ENCODE data around the gene ARL6IP1.
A peak's percentile ranks its signal among the peaks of the same experiment; 100 is the strongest.

Gene ARL6IP1

DNA sequence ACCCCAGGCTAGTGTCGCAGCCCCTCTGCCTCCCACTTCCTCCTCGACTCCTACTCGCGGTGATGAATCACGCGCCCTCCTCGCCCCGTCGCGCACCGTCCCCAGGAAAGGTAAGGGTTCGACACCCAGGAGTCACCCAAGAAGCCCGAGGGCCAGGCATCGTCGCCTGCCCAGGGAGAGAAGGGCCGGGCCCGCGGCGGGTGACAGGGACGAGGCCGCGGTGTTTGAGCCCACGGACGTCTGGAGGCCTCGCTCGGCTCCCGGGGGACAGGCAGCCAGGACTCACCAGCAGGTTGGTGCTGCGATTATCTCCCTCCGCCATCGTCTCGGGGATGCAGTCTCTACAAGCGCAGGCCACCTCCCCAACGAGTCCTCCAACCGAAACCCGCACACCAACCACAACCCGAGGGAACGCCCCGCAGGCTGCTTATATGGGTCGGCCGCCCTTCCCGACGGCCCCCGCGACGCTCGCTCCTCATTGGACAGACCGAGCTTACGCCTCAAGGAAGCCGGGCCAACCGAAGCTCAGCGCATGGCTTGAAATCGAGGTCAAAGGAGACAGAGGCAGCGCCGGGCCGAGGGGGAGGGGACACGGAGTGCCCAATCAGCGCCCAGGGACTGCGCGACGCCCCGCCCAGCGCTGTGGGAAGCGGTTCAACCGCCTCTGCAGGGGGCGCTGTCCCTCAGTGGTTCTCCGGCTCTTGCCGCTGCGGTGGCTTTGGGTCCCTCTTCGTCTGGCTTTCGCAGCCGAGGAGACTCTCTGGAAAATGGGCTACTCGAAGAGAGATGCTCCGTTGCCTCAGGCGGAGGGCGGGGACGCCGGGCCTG is at the start of gene ARL6IP1:
ARL6IP1 (minus strand) TSS at position 405 of the 828 bp plus-strand sequence; CDS start at position 322, 83 bp downstream.
- peak; percentile 100 for DNase-seq

DNA sequence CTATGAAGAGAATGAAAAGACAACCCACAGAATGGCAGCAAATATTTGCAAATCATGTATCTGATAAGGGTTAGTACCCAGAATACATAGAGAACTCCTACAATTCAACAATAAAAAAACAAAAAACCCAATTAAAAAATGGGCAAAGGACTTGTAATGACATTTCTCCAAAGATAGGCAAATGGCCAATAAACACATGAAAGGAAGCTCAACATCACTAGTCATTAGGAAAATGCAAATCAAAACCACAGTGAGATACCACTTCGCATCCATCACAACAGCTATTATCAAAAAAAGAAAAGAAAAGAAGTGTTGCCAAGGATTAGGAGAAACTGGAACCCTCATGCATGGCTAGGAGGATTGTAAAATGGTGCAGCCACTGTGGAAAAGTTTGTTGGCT is 45.1 kb upstream of the ARL6IP1 start:
- no peak for DNase-seq

DNA sequence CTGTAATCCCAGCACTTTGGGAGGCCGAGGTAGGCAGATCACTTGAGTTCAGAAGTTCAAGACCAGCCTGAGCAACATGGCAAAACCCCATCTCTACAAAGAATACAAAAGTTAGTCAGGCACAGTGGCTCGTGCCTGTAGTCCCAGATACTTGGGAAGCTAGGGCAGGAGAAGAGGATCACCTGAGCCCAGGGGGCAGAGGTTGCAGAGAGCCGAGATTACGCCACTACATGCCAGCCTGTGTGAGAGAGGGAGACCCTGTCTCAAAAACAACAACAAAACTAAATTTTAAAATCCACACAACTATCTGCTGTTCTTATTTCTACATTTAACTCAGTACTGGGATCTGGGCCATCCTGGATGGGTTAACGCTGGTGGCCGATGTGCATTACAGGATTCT is 41.2 kb upstream of the ARL6IP1 start:
- DNase-seq: no peak

DNA sequence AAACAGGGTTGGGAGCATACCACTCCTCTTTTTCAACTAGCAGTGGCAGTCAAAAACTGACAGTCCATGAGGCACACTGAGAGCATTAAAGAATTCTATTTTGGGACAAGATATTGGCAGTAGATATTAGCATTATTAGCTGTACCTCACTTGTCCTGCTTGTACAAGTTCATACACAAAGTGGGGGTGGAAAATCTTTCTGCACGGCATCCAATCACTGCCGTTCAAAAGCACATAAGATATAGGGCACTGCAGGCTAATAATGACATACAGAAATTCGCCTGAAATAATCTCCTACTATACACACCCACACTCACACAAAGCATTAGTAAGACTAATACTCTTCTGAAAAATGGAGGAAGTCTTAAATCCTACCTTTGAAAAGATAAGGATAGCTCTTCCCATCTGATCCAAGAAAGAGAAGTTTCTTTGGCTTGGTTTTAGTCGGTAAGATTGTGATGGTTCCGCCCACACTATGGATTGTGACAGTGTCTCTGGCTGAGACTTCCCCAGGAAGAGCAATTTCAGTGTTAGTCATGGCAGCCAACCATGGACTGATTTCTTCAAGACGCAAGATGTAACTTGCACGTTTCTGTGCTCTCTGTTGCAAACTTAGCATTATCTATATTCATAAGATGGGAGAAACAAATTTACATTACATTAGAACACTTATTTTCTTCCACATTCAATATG is 40.6 kb upstream of the ARL6IP1 start:
- DNase-seq: no peak

DNA sequence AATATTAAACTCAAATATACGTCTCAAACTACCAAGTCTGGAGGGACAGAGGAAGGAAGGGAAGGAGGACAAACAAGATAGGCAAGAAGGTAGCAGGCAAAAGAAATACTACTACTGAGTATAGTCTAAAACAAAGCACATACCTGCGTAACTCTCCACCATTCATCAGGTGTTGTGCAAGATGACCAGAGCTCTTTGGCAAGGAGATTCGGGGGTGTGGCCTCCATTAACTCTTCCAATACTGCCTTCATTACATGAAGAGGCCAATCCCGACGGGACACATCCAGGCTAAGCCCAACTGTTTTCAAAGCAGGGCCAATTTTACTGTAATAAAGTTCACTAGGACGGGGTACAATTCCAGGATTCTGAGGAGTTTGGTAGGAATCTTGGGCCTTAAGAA is 38.2 kb upstream of the ARL6IP1 start:
- DNase-seq: no peak

DNA sequence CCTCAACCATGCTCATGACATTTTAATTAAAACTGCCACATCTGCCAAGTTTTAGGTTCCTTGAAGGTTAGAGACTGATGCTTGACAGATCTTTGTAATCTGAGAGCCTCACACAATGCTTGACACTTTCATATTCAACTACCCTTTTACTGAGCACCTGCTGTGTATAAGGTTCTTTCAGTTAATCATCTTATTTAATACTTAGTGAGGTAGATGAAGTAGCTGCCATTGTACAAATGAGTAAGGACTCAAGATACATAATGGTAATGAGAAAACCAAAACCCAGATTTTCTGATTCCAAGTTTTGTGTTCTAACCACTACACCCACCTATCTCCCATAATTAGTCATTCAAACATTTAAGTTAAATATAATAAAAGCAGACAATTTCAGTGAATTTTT is 35.4 kb upstream of the ARL6IP1 start:
- DNase-seq: no peak

DNA sequence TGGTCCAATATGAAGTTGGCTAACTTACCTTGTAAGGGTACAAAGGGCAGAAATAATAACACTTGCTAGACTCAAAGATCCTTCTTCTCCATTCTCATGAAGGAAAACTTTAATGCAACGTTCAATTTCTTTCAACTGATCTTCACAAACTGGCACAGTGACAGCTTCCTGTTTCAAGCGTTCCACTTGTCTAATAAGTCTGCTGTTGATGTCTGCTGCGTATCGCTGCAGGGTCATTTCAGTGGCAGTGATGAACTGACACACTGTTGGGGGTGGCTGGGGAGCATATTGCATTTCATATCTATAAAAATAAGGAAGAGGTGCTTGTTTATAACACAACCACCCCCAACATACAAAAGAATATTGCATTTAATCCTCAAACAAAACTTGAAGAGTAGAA is 33.5 kb upstream of the ARL6IP1 start:
- DNase-seq: no peak

DNA sequence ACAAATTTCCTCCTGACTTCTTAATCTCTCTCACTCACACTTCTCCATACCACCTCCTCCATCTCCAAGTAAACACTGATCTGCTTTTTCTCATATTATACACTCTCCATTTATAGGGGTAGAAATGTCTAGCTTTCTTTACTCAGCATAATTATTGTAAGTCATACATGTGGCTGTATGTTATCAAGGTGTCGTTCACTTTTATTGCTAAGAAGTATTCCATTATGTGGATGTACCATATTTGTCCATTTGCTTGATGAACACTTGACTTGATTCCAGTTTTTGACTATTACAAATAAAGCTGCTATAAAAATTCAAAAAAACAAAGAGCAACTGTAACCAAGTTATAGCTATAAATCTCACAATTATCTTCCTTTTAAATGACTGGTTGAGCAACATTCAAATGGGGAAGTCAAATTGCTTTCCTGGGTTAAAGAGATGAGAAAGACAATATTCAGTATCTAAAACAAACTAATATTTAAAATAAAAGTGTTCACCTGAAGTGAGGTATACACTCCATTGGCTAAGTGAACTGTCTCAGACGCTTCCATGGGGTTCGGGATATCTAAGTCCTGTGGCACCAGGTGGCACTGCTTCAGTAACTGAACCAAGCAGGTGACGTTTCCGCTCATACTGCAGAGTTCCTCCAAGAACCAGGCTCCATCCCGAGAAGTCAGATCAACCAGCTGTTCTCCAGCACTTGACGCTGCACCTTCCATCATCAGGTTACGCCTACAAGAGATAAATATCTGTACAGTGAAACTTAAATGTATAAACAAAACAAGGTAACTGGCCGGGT is 32.6 kb upstream of the ARL6IP1 start:
- no peak for DNase-seq

DNA sequence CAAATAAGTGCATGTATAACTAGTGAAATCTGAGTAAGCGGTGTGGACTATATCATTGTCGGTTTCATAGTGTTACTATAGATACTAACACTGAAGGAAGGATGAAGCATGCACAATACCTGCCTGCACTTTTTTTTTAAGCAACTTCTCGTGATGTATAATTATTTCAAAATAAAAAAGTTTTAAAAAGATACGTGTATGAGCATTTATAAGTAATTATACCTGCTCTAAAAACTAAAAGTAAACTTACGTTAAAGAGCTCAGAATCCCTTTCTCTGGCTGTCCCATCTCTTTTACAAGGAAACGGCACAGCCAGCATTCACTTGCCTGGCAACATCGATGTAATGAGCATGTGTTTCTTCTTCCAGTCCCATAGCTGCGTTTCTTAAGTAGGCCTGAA is 31.3 kb upstream of the ARL6IP1 start:
- no peak for DNase-seq

DNA sequence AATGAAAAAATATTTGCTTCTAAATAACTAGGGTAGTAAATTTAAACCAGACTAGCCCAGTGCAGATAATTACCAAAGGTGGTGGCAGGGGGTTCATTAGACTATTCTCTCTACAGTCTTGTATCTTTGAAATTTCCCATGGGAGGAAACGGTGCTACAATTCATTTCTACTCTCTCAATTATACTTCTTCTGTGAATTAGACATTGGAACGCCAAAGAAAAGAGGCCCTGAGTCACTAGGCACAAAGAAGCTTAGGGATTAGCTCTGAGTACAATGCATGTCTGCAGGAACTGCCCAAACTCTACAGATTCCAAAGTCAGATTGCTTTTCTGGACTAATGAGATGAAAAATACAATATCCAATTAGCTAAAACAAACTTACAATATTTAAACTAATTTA is 30.7 kb upstream of the ARL6IP1 start:
- DNase-seq: no peak

DNA sequence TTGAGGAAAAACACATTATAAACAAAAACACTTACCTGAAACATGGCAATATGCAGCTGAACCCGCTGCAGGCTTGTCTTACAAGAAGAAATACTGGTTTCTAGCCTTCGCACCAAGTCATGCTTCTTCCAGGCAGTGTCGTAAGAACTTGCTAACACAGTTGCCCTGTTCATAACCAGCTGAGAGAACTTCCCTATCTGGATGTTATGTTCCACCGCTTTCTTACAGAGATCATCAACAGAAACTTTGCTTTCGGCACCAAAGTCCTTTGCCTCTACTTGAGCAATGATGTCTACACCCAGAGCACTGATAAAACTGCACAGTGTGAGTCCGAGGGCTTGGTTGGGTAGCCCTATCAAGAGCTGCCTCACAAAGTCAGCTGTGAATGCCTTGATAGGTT is 27.9 kb upstream of the ARL6IP1 start:
- no peak for DNase-seq

DNA sequence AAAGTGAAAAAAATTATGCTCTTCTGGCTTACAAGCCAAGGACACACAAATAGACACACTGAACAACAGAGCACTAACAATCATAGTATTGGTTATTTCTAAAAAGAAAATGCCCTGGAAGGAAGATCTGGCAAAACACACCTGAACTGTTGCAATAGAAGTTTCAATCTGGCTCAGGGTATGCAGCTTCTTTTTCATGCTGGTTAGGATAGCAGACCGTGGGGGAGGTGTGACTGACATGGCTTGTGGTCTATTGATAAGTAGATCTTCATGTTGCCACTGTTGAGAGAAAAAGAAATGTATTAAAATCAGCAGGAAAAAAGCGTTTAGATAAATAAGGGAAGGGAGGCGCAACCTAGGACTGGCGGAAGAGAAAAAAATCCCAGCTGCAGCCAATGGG is 26.5 kb upstream of the ARL6IP1 start:
- DNase-seq: no peak

DNA sequence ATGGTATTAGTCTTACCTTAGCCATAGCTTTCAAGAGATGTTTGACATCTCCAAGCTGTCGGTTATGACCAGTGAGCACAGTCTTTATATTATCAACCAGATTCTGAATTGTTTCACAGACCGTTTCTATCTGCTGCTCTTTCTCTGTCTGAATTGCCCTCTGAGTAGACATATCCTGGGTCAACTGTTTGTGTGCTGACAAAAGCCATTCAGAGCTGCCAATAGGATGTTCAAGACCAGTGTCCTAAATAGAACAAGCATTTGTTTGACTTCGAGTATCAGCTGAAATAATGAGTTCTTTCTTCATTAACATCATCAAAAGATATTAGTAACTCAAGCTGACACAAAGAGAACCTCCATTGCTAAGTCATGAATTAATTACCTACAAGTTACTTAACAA is 14.9 kb upstream of the ARL6IP1 start:
- no peak for DNase-seq

DNA sequence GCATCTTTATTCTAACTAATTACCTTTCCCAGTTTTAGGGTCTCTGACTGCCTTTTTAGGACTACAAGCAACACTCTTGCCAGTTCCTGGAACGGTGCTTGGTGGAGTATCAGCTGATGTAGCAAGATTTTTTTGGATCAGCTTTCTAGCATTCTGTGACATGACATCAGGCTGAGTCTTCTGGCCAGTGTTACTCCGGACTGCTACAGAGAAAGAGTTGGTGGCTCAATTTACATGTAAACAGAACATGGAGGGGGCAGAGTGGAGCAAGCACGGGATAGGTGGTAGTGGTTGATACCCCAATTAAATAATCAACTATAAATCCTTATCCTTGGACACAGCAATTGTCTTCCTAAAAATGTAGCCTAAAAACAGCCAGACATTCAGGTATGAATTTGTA is 10.6 kb upstream of the ARL6IP1 start:
- no peak for DNase-seq

DNA sequence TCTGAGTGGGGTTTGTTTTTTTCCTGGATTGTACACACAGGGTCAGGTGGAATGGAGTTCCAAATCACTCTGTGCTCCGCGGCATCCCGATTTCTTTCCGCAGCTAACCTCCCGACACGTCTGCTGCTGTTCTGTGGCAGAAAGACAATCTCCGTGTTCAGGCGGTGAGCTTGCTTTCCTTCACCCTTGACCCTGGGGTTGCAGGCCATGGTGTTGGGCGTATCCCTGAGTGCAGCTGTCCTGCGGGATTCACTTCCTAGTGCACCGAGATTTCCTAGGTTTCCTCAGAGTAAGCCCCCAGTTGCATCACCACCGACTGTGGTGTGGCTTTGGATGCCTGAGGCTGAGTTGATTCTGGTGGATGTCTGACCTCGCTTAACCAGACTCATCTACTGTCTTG is 7.8 kb upstream of the ARL6IP1 start:
- DNase-seq: no peak

DNA sequence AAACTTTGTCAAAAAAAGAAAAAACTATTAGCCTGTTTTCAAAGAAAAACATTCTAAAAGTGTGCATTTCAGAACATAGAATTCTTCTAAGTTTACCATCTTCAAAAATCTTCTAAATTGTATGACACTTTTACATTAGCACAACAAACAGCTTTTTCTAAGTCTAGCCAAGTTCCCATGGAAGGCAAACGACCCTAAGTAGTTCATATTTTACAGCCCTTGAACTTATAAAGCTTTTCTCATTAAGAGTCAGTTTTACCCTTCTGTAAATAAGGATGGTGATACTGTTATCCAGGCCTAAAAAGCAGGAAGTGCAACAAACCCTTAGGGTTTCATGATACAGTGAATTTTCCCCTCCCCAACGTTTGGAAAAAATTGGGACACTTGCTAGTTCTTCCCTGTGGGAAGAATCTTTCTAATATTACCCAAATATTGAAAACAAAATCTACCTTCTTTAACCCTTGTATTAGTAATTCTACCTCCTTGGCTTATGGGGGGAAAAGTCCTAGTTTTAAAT is 4.0 kb upstream of the ARL6IP1 start:
- no peak for DNase-seq

DNA sequence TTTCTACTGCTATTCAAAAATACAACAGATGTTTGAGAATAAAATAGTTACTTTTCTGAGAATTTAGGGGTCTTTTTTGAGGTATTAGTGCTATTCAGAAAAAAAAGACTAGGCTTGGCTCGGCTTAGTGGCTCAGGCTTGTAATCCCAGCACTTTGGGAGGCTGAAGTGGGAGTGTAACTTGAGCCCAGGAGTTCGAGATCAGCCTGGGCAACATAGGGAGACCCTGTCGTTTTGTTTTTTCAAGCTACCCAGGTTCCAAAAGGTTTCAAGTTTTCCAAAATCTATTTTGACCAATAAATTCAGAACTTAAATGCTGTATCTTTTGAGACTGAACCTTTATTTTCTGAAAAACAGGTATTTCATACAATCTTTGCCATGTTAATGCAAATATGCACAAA is 3.2 kb upstream of the ARL6IP1 start:
- no peak for DNase-seq

DNA sequence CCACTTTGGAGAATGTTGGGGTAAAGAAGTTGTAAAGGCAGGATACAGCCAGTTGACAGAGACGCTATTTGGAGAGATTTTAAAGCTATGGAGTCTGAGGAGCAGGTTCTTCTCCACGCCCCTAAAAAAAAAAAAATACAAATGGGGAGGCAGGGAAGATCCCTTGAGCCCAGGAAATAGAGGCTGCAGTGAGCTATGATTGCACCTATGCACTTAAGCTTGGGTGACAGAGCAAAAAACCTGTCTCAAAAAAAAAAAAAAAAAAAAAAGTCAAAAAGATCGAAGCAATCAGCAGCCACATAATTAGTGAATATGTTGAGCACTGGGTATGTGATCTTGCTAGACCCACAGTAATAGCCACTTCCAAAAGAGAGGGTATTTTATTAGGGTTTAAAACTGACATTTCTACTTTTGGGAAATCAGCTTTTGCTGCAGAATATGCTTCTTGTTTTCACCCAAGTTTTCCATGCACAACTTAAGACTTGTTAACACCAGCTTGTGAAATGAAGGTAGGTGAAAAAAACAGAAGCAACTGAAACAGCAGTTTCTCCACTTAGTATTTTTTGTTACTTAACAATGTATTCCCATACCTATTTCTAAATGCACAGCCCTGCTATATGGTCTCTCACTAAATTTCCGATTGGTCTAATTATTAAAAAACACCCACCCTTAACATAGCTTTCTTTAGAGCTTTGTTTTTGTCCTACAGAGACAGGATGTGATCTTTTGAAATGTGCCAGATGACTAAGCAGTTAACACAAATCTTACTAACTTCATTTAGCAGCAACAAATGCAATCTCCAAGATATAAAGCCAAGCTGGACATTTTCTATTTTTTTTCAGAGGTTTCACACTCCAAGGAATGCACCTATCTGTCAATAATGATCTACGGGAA is 2.5 kb upstream of the ARL6IP1 start:
- no peak for DNase-seq

DNA sequence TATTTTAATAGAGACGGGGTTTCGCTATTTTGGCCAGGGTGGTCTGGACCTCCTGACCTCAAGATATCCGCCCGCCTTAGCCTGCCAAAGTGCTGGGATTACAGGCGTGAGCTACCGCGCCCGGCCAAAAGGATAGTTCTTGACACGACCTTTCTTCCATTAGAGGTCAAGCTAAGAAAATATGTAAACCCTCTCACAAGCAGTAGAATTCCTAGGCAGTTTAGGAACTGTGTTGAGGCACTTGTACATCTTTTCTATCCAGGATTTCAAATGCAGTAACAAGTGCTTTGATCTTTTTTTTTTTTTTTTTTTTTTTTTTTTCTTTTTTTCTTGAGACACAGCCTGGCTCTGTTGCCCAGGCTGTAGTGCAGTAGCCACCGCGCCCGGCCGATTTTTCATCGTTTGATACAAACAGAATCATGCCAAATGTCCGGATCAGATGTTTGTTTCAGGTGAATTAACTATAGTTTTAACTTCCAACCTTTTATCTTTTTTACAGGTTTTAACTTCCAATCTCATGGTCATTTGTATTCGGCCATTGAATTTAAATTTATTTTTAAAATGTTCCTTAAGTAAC is 1.5 kb upstream of the ARL6IP1 start:
- peak; percentile 14 for DNase-seq

DNA sequence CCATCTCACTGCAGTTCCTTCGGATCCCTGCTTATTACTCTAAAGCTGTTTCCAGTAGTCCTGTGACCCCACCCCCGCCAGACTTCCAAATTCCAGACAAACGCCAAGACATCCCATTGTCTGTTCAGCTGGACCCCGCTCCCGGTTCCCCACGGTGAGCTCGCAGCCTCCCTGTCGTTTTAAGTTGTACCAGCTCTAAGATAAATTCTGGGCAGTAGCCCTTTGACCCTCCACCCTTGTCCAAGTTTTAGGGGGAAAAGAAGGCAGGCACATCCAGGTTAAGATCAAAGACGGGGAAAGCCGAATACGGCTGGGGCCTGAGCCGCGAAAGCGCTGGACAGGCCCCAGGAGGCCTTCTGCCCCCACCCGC is 589 bp downstream of the ARL6IP1 start:
- DNase-seq: peak; percentile 58

DNA sequence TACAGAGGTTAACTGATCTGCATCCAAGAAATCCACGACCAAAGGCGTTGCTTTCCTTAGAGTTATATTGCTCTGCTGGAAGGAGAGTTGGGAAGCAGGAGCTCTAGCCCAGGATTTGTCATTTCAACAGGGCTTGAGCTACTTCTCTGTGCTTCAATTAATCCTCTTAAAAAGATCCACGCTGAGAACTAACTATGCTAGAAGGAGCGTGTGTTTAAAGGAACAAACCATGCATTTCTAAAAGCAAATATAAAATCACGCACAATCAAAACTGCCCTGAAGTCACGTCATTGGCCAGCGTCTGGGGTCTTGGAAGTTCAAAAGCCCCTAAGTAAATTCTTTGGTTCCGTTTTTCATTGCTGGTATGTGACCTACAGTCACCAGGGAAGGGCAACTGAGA is 1.1 kb downstream of the ARL6IP1 start:
- DNase-seq: peak; percentile 33

DNA sequence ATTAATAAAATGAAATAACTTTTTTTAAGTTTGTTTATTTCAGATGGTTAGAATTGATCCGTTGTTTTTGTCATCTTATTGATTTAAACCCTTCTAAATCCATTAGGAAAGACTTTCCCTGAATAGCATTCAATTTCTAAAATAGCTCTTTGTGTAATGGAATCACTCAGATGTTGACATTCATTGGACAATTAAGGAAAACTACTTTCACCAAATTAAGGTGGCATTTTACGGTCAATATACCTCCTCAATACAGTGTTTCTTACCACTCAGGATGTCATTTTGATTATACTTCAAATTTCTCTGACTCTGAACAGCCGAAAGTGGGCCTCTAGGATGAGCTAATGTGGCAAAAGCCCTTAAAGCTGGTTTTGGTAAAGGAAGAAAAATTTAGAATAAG is 1.8 kb downstream of the ARL6IP1 start:
- DNase-seq: no peak

Measured in NCI-H69 (cell line).